ENCODE measurements around the gene C4orf50. TPM values are rescaled to one million over a fixed set of nuclear protein-coding genes. Genes with fewer than 3 reads are reported as not detected.

C4orf50 gene
- total RNA-seq (under 0.01 TPM), polyA plus RNA-seq (ENCODE audit: insufficient read depth in 1 of 8, insufficient read length in 8 of 8, low replicate concordance in 1 of 8) (under 1 TPM in 4 of 8 donors, not detected in 4; 0.01 to 0.02 (median 0.01) TPM)
- long read RNA-seq, donor 1: 0 reads
- long read RNA-seq, donor 2: 0 reads
- long read RNA-seq, donor 3: 0 reads
- long read RNA-seq, donor 4: 0 reads
- long read RNA-seq, donor 5: 0 reads
- long read RNA-seq, donor 6: 0 reads
- long read RNA-seq, donor 7: 0 reads
- long read RNA-seq, donor 8: 0 reads
- long read RNA-seq, donor 9: 0 reads
- long read RNA-seq, donor 10: 0 reads
- long read RNA-seq, donor 11: 0 reads

DNA sequence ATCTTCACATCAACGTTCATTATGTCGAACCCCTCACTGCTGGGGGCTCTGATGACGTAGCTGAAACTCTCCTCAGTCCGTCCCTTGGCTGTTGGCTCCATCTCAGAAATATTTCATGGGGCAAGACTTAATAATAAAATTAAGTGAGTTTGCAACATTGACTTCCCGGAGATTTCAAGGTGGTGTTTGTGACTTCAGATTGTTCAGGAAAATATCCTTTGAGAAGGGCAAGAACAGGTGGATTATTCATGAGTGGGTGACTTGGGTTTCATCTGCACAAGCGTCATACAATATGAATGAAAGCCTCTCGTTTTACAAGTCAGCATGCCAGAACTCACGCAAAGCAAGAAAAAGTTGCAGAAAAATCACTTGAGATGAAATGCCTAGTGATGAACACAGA is at the start of gene C4orf50:
C4orf50 (minus strand) TSS at position 101 of the 400 bp plus-strand sequence.
- Histone ChIP-seq H3K4me1 (ENCODE audit: control insufficient read depth, insufficient read depth, low read length) (no peaks in the 10 kb centered on the region), H3K4me3 (ENCODE audit: low read length) (no peak within 1 kb of the TSS), H3K27ac (ENCODE audit: low read length) (no peak within 1 kb of the TSS), H3K27me3 (ENCODE audit: control insufficient read depth, insufficient read depth, low read length) (peaks cover 9% of the 10 kb centered on the region), H3K9me3 (replicated peaks; ENCODE audit: control insufficient read depth, low read depth, low read length) (no peaks in the 10 kb centered on the region), H3K36me3 (ENCODE audit: control insufficient read depth, insufficient read depth, low read length) (no peaks in the 10 kb centered on the region)
- WGBS (ENCODE audit: insufficient coverage): 89% methylated on average over 3 of the region's 8 CpGs
- DNase-seq: no peak

DNA sequence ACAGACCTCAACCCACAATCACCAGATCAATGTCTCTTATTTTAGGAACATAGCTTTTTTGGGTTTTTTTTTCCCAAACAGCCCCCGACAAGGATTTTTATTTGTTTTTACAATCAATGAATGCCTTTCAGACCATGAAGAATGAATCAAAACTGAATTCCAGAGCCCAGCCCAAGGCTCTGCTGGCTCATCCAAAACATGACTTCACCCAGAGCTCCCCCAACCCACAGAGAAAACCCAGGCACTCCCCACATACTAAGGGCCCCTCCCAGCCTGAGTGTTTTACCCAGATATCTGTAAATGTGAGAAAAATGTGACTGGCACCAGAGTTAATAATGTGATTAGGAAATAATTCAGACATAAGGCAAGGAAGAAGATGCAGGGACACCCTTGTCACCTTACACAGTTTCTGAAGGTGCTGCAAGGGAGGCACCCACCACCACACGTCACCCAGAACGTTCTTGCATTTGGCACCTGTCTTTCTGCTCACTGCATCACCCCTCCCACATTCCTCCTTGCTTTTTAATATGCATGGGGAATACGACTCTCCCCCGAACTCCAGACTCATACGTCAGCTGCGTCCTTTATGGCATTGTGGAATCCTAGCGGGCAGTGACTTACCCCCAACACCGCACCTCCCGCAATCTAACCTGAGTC is 47.8 kb upstream of the C4orf50 start:
- DNase-seq: no peak
- 58% methylated on average over 10 of the region's 10 CpGs for WGBS (ENCODE audit: insufficient coverage)
- Histone ChIP-seq H3K4me3 (ENCODE audit: low read length) (no peak overlapping the region), H3K9me3 (replicated peaks; ENCODE audit: control insufficient read depth, low read depth, low read length) (no peaks in the 10 kb centered on the region), H3K36me3 (ENCODE audit: control insufficient read depth, insufficient read depth, low read length) (no peaks in the 10 kb centered on the region), H3K27me3 (ENCODE audit: control insufficient read depth, insufficient read depth, low read length) (peaks cover 5% of the 10 kb centered on the region), H3K4me1 (ENCODE audit: control insufficient read depth, insufficient read depth, low read length) (no peaks in the 10 kb centered on the region), H3K27ac (ENCODE audit: low read length) (no peak overlapping the region)

DNA sequence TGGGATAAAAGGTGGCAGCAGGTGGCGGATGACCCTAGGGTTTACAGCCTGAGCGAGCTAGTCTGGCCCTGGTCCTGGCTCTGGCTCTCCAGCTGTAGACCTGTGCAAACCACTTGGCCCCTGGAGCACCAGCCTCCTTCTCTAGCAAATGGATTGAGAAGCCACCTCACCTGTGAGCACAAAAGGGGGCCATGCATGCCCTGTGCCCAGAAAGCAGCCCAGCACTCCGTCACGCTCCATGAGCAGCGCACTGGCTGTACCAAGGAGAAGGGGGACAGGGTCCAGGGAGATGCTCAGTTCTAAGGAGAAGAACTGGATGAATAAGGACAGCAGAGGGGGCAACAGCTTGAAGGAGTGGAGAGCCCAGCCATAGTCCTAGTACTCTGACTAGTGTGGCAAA is 46.9 kb upstream of the C4orf50 start:
- Histone ChIP-seq H3K4me3 (ENCODE audit: low read length) (no peak overlapping the region), H3K9me3 (replicated peaks; ENCODE audit: control insufficient read depth, low read depth, low read length) (no peaks in the 10 kb centered on the region), H3K36me3 (ENCODE audit: control insufficient read depth, insufficient read depth, low read length) (no peaks in the 10 kb centered on the region), H3K4me1 (ENCODE audit: control insufficient read depth, insufficient read depth, low read length) (no peaks in the 10 kb centered on the region), H3K27me3 (ENCODE audit: control insufficient read depth, insufficient read depth, low read length) (peaks cover 3% of the 10 kb centered on the region), H3K27ac (ENCODE audit: low read length) (no peak overlapping the region)
- WGBS (ENCODE audit: insufficient coverage): 88% methylated on average over 4 of the region's 5 CpGs
- DNase-seq: no peak

DNA sequence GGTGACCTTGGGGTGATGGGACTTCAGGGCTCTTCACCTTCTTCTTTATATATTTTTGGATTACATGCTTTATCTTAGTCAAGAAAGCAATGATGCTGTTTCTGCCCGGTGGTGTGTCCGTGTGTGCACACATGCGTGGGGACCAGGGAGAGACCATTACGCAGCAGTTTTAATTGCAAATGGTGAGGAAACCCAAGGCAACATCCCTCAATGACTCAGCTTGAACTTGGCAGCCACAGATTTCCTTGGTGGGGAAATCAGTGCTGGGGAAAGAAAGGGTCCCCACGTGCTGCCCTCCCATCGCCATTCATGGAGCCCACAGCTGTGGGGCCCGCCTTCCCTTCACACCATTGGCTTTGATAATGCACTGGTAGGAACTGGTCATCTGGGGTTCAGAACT is 46.2 kb upstream of the C4orf50 start:
- DNase-seq: no peak
- H3K4me3 ChIP-seq (ENCODE audit: low read length): no peak overlapping the region
- H3K27me3 ChIP-seq (ENCODE audit: control insufficient read depth, insufficient read depth, low read length): no peaks in the 10 kb centered on the region
- no peak overlapping the region for H3K27ac ChIP-seq (ENCODE audit: low read length)
- H3K36me3 ChIP-seq (ENCODE audit: control insufficient read depth, insufficient read depth, low read length): no peaks in the 10 kb centered on the region
- H3K9me3 ChIP-seq (replicated peaks; ENCODE audit: control insufficient read depth, low read depth, low read length): peaks cover 7% of the 10 kb centered on the region
- no peaks in the 10 kb centered on the region for H3K4me1 ChIP-seq (ENCODE audit: control insufficient read depth, insufficient read depth, low read length)
- WGBS (ENCODE audit: insufficient coverage): 87% methylated on average over 4 of the region's 7 CpGs

DNA sequence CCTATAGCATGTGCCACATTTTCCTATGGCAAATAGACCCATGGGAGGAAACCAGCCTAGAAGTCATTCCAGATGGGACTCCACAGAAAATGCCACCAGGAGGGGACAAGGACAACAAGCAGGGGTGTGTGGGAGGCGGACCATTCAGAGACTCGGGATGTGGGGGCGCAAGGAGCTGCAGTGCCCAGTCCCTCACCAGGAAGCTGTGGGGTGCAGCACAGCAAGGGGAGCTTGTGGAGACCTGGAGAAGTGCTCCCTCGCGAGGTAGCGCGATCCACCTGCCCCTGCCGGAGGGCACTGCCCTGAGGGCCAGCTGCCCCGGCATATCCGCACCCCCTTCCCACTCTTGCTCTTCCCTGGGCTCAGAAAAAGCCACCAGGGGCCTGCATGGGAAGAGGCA is 45.5 kb upstream of the C4orf50 start:
- 92% methylated on average over 5 of the region's 10 CpGs for WGBS (ENCODE audit: insufficient coverage)
- H3K4me1 ChIP-seq (ENCODE audit: control insufficient read depth, insufficient read depth, low read length): no peaks in the 10 kb centered on the region
- H3K9me3 ChIP-seq (replicated peaks; ENCODE audit: control insufficient read depth, low read depth, low read length): peaks cover 14% of the 10 kb centered on the region
- H3K27me3 ChIP-seq (ENCODE audit: control insufficient read depth, insufficient read depth, low read length): no peaks in the 10 kb centered on the region
- no peak overlapping the region for H3K27ac ChIP-seq (ENCODE audit: low read length)
- DNase-seq: no peak
- H3K4me3 ChIP-seq (ENCODE audit: low read length): no peak overlapping the region
- no peaks in the 10 kb centered on the region for H3K36me3 ChIP-seq (ENCODE audit: control insufficient read depth, insufficient read depth, low read length)

DNA sequence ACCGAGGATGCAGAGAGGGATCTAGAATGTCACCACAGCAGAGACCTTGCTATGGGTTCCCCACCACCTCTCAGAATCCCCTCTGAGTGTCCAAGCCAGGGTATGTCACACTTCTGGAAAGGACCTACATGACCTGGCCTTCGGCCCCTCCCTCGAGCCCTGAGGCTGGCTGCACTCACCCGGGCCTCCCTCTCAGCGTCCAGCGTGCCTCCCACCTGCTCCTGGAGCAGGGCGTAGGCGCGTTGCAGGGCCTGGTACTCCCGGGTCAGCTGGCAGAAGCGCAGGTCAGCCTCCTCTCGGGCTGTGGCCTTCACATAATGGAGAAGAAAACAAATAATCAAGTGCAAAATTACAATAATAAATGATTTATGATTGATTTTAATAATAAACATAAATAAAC is 43.9 kb upstream of the C4orf50 start:
- no peak for DNase-seq
- H3K9me3 ChIP-seq (replicated peaks; ENCODE audit: control insufficient read depth, low read depth, low read length): peaks cover 23% of the 10 kb centered on the region
- WGBS (ENCODE audit: insufficient coverage): 88% methylated on average over 9 of the region's 12 CpGs
- H3K27me3 ChIP-seq (ENCODE audit: control insufficient read depth, insufficient read depth, low read length): no peaks in the 10 kb centered on the region
- no peak overlapping the region for H3K27ac ChIP-seq (ENCODE audit: low read length)
- no peak overlapping the region for H3K4me3 ChIP-seq (ENCODE audit: low read length)
- no peaks in the 10 kb centered on the region for H3K36me3 ChIP-seq (ENCODE audit: control insufficient read depth, insufficient read depth, low read length)
- no peaks in the 10 kb centered on the region for H3K4me1 ChIP-seq (ENCODE audit: control insufficient read depth, insufficient read depth, low read length)

DNA sequence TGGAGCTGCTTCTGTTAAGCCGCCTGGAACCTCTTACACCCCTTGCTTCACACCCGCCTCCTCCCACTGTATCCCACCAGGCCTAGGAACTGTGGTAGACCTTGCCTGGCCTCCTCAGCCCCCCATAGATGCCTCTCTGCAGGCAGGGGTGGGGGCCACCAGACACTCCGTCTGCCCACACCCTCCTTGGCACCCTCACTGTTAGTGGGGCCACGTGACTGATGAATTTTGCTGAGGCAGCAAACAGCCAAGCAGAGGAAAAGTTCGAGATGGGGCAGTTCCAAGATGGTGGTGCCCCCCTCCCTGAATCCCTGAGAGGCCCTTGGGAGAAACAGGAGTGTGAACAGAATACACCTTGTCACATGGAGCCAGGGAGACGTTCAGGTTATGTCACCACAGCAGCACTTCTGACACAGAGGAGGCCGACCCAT is 41.2 kb upstream of the C4orf50 start:
- no peak overlapping the region for H3K4me3 ChIP-seq (ENCODE audit: low read length)
- no peaks in the 10 kb centered on the region for H3K4me1 ChIP-seq (ENCODE audit: control insufficient read depth, insufficient read depth, low read length)
- peaks cover 2% of the 10 kb centered on the region for H3K27me3 ChIP-seq (ENCODE audit: control insufficient read depth, insufficient read depth, low read length)
- H3K27ac ChIP-seq (ENCODE audit: low read length): no peak overlapping the region
- DNase-seq: no peak
- no peaks in the 10 kb centered on the region for H3K36me3 ChIP-seq (ENCODE audit: control insufficient read depth, insufficient read depth, low read length)
- WGBS (ENCODE audit: insufficient coverage): 85% methylated on average over 6 of the region's 7 CpGs
- H3K9me3 ChIP-seq (replicated peaks; ENCODE audit: control insufficient read depth, low read depth, low read length): peaks cover 23% of the 10 kb centered on the region

DNA sequence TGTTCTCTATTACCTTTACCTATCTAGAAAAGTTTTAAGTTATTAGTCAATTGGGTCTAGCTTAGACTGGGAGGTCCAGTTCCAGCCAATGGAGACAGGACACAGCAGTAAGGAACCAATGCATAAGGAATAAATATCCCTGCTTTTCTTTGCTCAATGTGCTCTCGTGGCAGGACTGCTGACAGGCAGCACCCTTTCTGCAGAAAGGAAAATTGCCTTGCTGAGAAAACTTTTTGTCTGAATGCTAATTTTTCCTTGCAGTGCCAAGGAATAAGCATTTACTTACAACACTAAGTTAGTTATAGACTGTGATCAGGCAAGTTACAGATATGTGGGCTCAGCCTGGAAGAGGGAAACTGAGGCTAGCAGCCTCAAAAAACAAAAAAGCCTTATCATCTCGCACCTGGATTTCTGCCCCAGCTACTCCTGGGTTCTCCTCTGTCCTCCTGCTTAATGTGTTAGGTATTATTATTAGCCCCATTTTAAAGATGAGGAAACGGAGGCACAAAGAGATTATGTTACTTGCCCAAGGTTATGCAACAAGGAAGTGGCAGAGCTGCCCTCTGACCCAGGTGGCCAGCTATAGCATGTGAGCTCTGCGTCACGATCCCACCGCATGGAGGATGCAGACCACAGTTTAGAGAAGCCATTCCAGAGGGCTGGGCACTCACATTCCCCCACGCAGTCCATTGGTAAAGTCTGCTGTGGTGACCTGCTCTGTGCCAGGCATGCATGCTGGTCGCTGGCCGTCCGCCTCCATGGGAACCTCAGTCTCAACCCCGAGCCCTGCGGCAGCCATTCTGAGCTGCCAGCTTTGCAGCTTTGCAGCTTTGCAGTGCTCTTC is 40.5 kb upstream of the C4orf50 start:
- WGBS (ENCODE audit: insufficient coverage): 94% methylated on average over 10 of the region's 12 CpGs
- Histone ChIP-seq H3K9me3 (replicated peaks; ENCODE audit: control insufficient read depth, low read depth, low read length) (peaks cover 23% of the 10 kb centered on the region), H3K4me1 (ENCODE audit: control insufficient read depth, insufficient read depth, low read length) (no peaks in the 10 kb centered on the region), H3K36me3 (ENCODE audit: control insufficient read depth, insufficient read depth, low read length) (no peaks in the 10 kb centered on the region), H3K27me3 (ENCODE audit: control insufficient read depth, insufficient read depth, low read length) (peaks cover 2% of the 10 kb centered on the region), H3K27ac (ENCODE audit: low read length) (no peak overlapping the region), H3K4me3 (ENCODE audit: low read length) (no peak overlapping the region)
- no peak for DNase-seq

DNA sequence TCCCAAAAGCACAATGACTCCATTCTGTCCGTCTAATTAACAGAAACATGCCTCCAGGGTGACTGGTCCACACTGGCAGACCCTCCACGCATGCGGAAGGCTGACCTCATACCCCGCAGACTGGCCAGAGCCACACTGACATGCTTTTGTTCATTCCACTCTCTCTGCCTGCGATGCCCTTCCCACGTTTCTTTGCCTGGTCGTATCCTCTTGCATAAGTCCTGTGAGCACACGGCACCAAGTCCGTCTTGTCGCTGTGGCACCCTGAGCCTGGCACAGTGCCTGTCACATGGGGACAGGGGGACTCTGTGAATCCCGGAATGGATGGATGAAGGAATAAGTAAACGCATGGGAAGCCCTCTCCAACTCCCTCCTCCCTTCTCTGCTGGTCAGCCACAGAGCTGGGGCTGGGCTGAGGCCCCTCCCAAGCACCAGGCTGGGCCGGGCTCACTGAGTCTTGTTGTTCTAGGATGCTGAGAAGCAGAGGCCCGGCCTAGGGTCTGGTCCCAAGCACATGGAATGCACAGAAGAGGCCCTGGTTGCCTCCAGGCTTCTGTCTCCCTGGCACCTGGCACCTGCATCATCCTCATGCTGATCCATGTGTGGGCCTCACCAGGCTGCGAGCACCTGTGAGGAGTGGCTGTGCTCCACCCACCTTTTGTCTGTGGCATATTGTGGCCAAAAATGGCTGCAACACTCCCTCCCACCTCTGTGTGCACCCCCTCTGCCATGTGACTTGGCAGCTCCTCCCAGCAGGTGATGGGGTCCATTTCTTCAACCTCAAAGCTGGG is 38.9 kb upstream of the C4orf50 start:
- no peak overlapping the region for H3K4me3 ChIP-seq (ENCODE audit: low read length)
- no peak for DNase-seq
- 91% methylated on average over 13 of the region's 15 CpGs for WGBS (ENCODE audit: insufficient coverage)
- peaks cover 2% of the 10 kb centered on the region for H3K27me3 ChIP-seq (ENCODE audit: control insufficient read depth, insufficient read depth, low read length)
- no peaks in the 10 kb centered on the region for H3K36me3 ChIP-seq (ENCODE audit: control insufficient read depth, insufficient read depth, low read length)
- no peaks in the 10 kb centered on the region for H3K4me1 ChIP-seq (ENCODE audit: control insufficient read depth, insufficient read depth, low read length)
- no peak overlapping the region for H3K27ac ChIP-seq (ENCODE audit: low read length)
- peaks cover 23% of the 10 kb centered on the region for H3K9me3 ChIP-seq (replicated peaks; ENCODE audit: control insufficient read depth, low read depth, low read length)
